ENCODE data around the gene RAB3C. TPM values are rescaled to one million over a fixed set of nuclear protein-coding genes. Genes with fewer than 3 reads are reported as not detected.

RAB3C gene
- total RNA-seq, 3 donors from 2014 or later = 2.9 to 4.8 (median 3.1) TPM

DNA sequence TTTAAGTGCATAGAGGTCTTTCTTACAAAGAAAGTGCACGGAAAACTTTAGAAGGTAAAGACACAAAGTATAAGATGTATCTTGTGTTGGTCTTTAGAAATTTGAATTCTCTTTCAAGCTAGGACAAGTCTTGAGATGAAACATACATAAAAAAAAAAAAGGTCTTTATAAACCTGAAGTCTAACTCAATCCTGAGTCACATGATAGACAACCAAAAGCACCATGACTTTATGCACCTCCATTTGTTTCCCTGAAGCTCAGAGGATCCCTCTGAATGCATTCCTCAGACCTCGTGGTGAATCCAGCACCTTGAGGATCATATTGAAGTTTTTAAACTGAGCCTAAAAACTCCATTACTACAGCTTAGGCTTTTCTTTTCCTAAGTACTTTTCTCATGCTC lies 91.8 kb downstream of the RAB3C start:
- TF ChIP-seq, protein P1, sequence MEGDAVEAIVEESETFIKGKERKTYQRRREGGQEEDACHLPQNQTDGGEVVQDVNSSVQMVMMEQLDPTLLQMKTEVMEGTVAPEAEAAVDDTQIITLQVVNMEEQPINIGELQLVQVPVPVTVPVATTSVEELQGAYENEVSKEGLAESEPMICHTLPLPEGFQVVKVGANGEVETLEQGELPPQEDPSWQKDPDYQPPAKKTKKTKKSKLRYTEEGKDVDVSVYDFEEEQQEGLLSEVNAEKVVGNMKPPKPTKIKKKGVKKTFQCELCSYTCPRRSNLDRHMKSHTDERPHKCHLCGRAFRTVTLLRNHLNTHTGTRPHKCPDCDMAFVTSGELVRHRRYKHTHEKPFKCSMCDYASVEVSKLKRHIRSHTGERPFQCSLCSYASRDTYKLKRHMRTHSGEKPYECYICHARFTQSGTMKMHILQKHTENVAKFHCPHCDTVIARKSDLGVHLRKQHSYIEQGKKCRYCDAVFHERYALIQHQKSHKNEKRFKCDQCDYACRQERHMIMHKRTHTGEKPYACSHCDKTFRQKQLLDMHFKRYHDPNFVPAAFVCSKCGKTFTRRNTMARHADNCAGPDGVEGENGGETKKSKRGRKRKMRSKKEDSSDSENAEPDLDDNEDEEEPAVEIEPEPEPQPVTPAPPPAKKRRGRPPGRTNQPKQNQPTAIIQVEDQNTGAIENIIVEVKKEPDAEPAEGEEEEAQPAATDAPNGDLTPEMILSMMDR (IDR thresholded peaks at IDR 0.05) = no peak
- H3K4me3 ChIP-seq = no peak overlapping the region
- no peaks in the 10 kb centered on the region for H3K4me1 ChIP-seq (ENCODE audit: low read depth)
- H3K9me3 ChIP-seq = no peaks in the 10 kb centered on the region
- ATAC-seq (no peak), DNase-seq (no peak)
- intact Hi-C loops (cut with DNase I, micrococcal nuclease) = no loop called here
- H3K36me3 ChIP-seq (ENCODE audit: low read depth) = no peaks in the 10 kb centered on the region

DNA sequence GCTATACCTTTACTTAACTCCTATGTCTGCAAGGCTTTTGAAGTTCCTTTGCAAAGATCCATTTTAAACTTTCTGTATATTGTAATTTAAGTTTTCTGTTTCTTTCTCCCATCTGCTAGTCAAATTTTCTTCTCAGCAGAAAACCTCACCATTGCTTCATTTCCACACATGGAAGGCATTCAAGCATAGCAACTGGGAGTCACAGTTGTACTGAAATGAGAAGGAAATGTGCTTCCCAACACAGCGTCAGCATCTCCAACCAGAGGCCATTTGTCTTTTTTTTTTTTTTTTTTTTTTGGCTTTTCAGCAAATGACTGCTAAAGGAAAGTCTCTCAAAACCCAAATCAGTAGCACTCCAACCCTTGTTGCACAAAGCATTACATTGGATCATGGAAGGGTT lies 92.5 kb downstream of the RAB3C start:
- Histone ChIP-seq H3K4me1 (ENCODE audit: low read depth) (no peaks in the 10 kb centered on the region), H3K4me3 (no peak overlapping the region), H3K9me3 (no peaks in the 10 kb centered on the region), H3K36me3 (ENCODE audit: low read depth) (no peaks in the 10 kb centered on the region)
- ATAC-seq = no peak
- no peak for DNase-seq
- intact Hi-C loops (cut with DNase I, micrococcal nuclease) = no loop called here
- TF ChIP-seq, protein P1 (IDR thresholded peaks at IDR 0.05) = no peak

DNA sequence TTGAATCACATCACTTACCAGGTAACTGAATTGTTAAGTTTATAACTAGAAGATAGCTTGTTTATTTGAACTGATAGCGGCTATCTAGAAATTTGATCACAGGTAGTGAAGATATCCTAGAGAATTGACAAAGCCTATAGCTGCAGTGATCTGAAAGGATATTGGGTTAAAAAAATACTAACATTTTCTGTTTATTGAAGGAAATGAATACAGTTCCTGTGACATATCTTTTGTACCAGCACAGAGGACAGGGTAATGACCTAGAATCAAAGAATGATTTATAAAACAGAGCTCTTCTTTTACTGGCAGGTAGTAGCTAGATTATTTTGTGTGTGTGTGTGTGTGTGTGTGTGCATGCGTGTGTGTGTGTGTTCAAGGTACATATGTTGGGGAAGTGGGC lies 94.8 kb downstream of the RAB3C start:
- DNase-seq (no peak), ATAC-seq (no peak)
- no peaks in the 10 kb centered on the region for H3K36me3 ChIP-seq (ENCODE audit: low read depth)
- H3K4me3 ChIP-seq = no peak overlapping the region
- intact Hi-C loops (cut with DNase I, micrococcal nuclease) = no loop called here
- TF ChIP-seq, protein P1 (IDR thresholded peaks at IDR 0.05) = no peak
- no peaks in the 10 kb centered on the region for H3K4me1 ChIP-seq (ENCODE audit: low read depth)
- no peaks in the 10 kb centered on the region for H3K9me3 ChIP-seq

DNA sequence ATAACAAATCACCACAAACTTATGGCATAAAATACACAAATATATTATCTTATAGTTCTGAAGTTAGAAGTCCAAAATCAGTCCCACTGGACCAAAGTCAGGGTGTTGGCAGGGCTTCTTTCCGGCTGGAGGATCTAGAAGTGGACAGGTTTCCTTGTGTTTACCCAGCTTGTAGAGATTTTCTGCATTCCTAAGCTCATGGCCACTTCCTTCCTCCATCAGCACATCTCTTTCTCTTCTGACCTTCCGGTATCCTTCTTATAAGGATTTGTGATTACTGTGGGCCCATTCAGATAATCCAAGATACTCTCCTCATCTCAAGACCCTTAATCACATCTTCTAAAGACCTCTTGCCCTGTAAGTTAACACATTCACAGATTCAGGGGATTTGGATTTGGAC lies 97.6 kb downstream of the RAB3C start:
- no peak for DNase-seq
- Histone ChIP-seq H3K4me3 (no peak overlapping the region), H3K4me1 (ENCODE audit: low read depth) (no peaks in the 10 kb centered on the region), H3K36me3 (ENCODE audit: low read depth) (no peaks in the 10 kb centered on the region), H3K9me3 (no peaks in the 10 kb centered on the region)
- no peak for ATAC-seq
- TF ChIP-seq, protein P1 (IDR thresholded peaks at IDR 0.05) = no peak
- intact Hi-C loops (cut with DNase I, micrococcal nuclease) = no loop called here

DNA sequence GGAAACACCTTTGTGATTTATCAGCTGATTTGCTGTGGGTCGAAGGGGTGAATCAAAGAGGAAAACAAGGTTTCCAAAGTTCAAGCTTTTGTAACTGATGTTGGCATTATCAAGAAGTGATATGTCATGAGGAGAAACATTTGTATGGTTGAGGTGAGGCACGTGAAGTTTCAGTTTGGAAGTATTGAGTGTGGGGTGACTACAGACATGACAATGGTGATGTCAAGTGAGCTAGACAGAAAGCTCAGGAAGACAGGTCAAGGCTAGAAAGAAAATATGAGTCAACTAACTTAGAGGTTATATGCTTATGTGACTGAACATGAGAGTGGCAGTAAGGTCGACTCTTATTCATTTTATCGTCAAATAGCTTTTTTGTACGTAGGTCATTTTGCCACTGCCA lies 99.1 kb downstream of the RAB3C start:
- DNase-seq (no peak), ATAC-seq (no peak)
- no peaks in the 10 kb centered on the region for H3K4me1 ChIP-seq (ENCODE audit: low read depth)
- H3K9me3 ChIP-seq = no peaks in the 10 kb centered on the region
- intact Hi-C loops (cut with DNase I, micrococcal nuclease) = no loop called here
- no peak overlapping the region for H3K4me3 ChIP-seq
- TF ChIP-seq, protein P1 (IDR thresholded peaks at IDR 0.05) = no peak
- H3K36me3 ChIP-seq (ENCODE audit: low read depth) = no peaks in the 10 kb centered on the region

DNA sequence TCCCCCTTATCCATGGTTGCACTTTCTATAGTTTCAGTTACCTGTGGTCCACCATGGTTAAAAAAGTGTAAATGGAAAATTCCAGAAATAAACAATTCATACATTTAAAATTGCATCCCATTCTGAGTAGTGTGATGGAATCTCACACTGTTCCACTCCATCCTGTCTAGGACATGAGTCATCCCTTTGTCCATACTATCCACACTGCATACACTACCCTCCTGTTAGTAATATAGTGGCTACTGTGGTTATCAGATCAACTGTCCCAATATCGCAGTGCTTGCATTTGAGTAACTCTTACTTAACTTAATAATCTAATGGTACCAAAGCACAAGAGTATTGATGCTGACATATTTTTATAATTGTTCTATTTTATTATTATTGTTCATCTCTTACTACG lies 100.7 kb downstream of the RAB3C start:
- Histone ChIP-seq H3K9me3 (no peaks in the 10 kb centered on the region), H3K4me1 (ENCODE audit: low read depth) (no peaks in the 10 kb centered on the region), H3K4me3 (no peak overlapping the region), H3K36me3 (ENCODE audit: low read depth) (no peaks in the 10 kb centered on the region)
- ATAC-seq (no peak), DNase-seq (no peak)
- intact Hi-C loops (cut with DNase I, micrococcal nuclease) = no loop called here
- TF ChIP-seq, protein P1 (IDR thresholded peaks at IDR 0.05) = no peak

Measured in mucosa of descending colon (tissue), 3 donors.